Osteoblast (primary cell): ENCODE data around the gene TCEA2. TPM values are rescaled to one million over a fixed set of nuclear protein-coding genes. Genes with fewer than 3 reads are reported as not detected.

Source experiments
- DNase-seq: peaks from one replicate; pipeline ENCODE4 v3.0.0; 2011; ENCODE audit warnings: low spot score, mixed read lengths; ENCODE audit not compliant: insufficient read length; ENCODE audit errors: missing footprints
- H2AFZ ChIP-seq: 2 replicates; pipeline ENCODE4 v1.6.0; 2011; ENCODE audit warnings: mild to moderate bottlenecking, low read length
- H3K27ac ChIP-seq: 2 replicates; pipeline ENCODE4 v1.5.1; 2011; ENCODE audit warnings: mild to moderate bottlenecking, low read depth, low read length, moderate library complexity
- H3K27me3 ChIP-seq: 2 replicates; pipeline ENCODE4 v1.6.0; 2012; ENCODE audit warnings: mild to moderate bottlenecking, control low read depth, inconsistent platforms, low read length, moderate library complexity; ENCODE audit not compliant: insufficient read depth
- H3K36me3 ChIP-seq: 2 replicates; pipeline ENCODE4 v1.5.1; 2011; ENCODE audit warnings: mild to moderate bottlenecking, low read length, control low read depth, moderate library complexity; ENCODE audit not compliant: insufficient read depth
- H3K4me1 ChIP-seq: 2 replicates; pipeline ENCODE4 v1.5.1; 2011; ENCODE audit warnings: mild to moderate bottlenecking, low read length, control low read depth, moderate library complexity; ENCODE audit not compliant: insufficient read depth
- H3K4me2 ChIP-seq: 2 replicates; pipeline ENCODE4 v1.6.0; 2011; ENCODE audit warnings: mild to moderate bottlenecking, low read length; ENCODE audit not compliant: insufficient read depth
- H3K4me3 ChIP-seq: fragments of 200-600 bp; sonication (generic); 3 replicates; pipeline ENCODE4 v1.5.1; 2012; ENCODE audit warnings: mild to moderate bottlenecking, low read length, inconsistent platforms; ENCODE audit not compliant: insufficient read depth
- H3K79me2 ChIP-seq: 2 replicates; pipeline ENCODE4 v1.6.0; 2012; ENCODE audit warnings: mild to moderate bottlenecking, low read length, control low read depth, inconsistent platforms; ENCODE audit not compliant: insufficient read depth
- H3K9me3 ChIP-seq: 2 replicates; pipeline ENCODE4 v1.5.1; 2011; ENCODE audit warnings: low read depth, low read length, control low read depth
- H4K20me1 ChIP-seq: 2 replicates; pipeline ENCODE4 v1.6.0; 2012; ENCODE audit warnings: mild to moderate bottlenecking, low read length, control low read depth; ENCODE audit not compliant: insufficient read depth
- total RNA-seq: library from RNA; depleted of rRNA; stranded (reverse); fragments of >200 nt; gene quantifications from 2 replicates; pipeline ENCODE4 v1.2.3, GENCODE V29; 2012
- TF ChIP-seq, protein P1 (sequence below): IDR thresholded peaks from 2 replicates; pipeline ENCODE4 v1.5.1; 2011; ENCODE audit warnings: mild to moderate bottlenecking, low read depth, low read length, moderate library complexity; ENCODE audit errors: extremely low read depth

The TCEA2 gene
- total RNA-seq, 1 donor = 31.5 TPM

- Histone ChIP-seq H3K4me3 (no peak overlapping the region), H3K36me3 (peaks cover 40% of the 10 kb centered on the region), H3K27ac (no peak overlapping the region), H3K9me3 (no peaks in the 10 kb centered on the region), H3K79me2 (no peaks in the 10 kb centered on the region), H3K27me3 (peaks cover 11% of the 10 kb centered on the region), H3K4me2 (no peak overlapping the region), H3K4me1 (no peaks in the 10 kb centered on the region), H4K20me1 (peaks cover 22% of the 10 kb centered on the region), H2AFZ (no peak overlapping the region)
- DNase-seq = no peak
- TF ChIP-seq, protein P1, sequence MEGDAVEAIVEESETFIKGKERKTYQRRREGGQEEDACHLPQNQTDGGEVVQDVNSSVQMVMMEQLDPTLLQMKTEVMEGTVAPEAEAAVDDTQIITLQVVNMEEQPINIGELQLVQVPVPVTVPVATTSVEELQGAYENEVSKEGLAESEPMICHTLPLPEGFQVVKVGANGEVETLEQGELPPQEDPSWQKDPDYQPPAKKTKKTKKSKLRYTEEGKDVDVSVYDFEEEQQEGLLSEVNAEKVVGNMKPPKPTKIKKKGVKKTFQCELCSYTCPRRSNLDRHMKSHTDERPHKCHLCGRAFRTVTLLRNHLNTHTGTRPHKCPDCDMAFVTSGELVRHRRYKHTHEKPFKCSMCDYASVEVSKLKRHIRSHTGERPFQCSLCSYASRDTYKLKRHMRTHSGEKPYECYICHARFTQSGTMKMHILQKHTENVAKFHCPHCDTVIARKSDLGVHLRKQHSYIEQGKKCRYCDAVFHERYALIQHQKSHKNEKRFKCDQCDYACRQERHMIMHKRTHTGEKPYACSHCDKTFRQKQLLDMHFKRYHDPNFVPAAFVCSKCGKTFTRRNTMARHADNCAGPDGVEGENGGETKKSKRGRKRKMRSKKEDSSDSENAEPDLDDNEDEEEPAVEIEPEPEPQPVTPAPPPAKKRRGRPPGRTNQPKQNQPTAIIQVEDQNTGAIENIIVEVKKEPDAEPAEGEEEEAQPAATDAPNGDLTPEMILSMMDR = no peak
Observed at GRCh38 chr20:64032706-64033624, 30.0 kb upstream of the TCEA2 start.

DNA sequence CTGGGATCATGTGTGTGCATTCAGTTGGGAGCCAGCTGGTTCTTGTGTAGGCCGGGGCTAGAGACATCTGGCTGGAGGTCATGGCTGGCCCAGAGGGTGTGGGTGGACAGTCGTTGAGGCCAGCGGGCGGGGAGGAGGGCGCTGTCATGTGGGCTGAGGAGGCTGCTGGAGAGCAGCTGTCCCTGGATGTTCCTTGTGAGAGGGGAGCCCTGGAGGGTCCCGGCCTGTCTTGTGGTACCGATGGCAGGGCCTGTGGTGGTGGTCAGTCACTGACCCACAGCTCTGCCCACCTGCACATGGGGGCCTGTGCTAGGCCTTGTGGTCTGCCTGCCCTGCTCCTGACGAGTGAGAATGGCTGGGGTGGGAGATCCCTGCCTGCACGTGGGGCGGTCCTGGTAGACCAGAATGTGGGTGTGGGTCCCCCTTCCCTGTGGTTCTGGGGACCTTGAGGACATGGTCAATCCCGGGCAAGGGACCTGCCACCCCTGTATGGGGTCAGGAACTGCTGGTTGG, 29.0 kb upstream of the TCEA2 start:
- no peaks in the 10 kb centered on the region for H3K4me1 ChIP-seq
- H3K27me3 ChIP-seq = peaks cover 15% of the 10 kb centered on the region
- TF ChIP-seq, protein P1 = no peak
- DNase-seq = no peak
- H2AFZ ChIP-seq = no peak overlapping the region
- H3K4me2 ChIP-seq = no peak overlapping the region
- no peaks in the 10 kb centered on the region for H3K9me3 ChIP-seq
- no peaks in the 10 kb centered on the region for H3K79me2 ChIP-seq
- peaks cover 20% of the 10 kb centered on the region for H4K20me1 ChIP-seq
- H3K36me3 ChIP-seq = peaks cover 37% of the 10 kb centered on the region
- no peak overlapping the region for H3K27ac ChIP-seq
- H3K4me3 ChIP-seq = no peak overlapping the region

DNA sequence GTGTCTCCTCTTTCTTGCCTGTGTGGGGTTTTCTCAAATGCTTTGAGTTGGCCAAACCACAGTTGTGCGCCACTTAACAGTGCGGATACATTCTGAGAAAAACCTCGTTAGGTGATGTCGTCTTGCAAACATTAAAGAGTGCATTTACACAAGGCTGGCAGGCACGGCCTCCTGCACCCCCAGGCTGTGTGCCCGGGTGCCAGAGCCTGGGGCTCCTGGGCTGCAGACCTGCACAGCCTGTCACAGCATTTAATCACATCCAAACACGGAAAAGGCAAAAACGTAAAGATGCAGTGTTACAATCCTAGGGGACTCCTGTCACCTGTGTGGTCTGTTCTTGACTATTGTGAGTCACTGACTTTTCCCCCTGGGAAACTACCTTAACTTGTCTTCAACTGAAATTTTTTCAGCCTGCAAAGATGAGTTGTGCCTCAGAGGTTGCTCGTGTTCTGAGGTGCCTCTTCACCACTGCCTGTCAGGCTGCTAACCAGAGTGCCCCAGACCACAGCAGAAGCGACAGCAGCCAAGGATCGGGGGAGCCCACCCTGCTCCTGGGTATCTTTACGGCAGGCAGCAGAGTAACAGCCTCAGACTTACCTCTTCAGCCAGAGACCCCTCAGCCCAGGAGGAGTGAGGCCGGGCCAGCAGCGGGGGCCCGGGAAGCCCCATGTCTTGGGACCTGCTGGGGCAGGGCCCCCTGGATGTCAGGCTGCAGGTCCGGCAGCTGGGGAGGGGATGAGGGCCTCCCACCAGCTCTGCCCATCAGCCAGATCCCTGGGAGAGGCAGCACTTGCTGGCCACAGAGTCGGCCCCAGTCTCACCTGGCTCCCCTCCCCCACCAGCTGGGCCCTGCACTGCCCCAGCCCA, 27.7 kb upstream of the TCEA2 start:
- no peak overlapping the region for H3K27ac ChIP-seq
- H2AFZ ChIP-seq = no peak overlapping the region
- H3K27me3 ChIP-seq = peaks cover 26% of the 10 kb centered on the region
- no peaks in the 10 kb centered on the region for H3K79me2 ChIP-seq
- peaks cover 27% of the 10 kb centered on the region for H3K36me3 ChIP-seq
- H4K20me1 ChIP-seq = peaks cover 14% of the 10 kb centered on the region
- TF ChIP-seq, protein P1 = no peak
- no peaks in the 10 kb centered on the region for H3K9me3 ChIP-seq
- H3K4me2 ChIP-seq = no peak overlapping the region
- H3K4me1 ChIP-seq = no peaks in the 10 kb centered on the region
- H3K4me3 ChIP-seq = no peak overlapping the region
- peak; percentile 86 for DNase-seq

DNA sequence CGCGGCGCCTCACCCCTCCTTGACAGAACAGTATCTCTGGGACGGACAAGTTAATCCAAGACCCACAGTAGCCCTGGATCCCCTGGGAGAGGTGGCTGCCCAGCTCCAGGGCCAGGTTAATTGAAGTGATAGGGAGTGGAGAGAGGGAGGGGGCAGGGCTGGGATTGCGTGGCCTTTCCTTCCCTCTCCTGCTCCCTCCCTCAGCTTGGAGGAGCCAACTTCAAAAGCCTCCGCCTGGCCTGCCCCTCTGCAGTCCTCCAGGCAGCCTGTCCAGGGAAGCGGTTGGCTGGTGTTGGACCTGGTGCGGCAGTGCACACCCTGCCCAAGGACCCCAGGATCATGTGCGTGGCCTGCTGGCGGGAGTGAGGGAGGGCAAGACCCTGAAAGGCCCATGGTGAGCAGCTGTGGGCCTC, 27.1 kb upstream of the TCEA2 start, which contains the start of gene C20orf204:
C20orf204 (plus strand) TSS at position 250 of the 413 bp plus-strand sequence; CDS start at position 392, 142 bp downstream.
- TF ChIP-seq, protein P1 = no peak
- H3K4me2 ChIP-seq = no peak within 1 kb of the TSS

More for the DNA sequence above, 27.1 kb upstream of the TCEA2 start, which contains the start of gene C20orf204:
- H3K4me1 ChIP-seq = no peaks in the 10 kb centered on the region
- H3K4me3 ChIP-seq = no peak within 1 kb of the TSS
- DNase-seq = no peak
- no peak within 1 kb of the TSS for H3K27ac ChIP-seq
- no peak within 1 kb of the TSS for H2AFZ ChIP-seq
- peaks cover 20% of the 10 kb centered on the region for H3K36me3 ChIP-seq
- peaks cover 33% of the 10 kb centered on the region for H3K27me3 ChIP-seq
- H3K9me3 ChIP-seq = no peaks in the 10 kb centered on the region
- H4K20me1 ChIP-seq = peaks cover 13% of the 10 kb centered on the region
- H3K79me2 ChIP-seq = no peaks in the 10 kb centered on the region
